Heart right ventricle (tissue), 16 donors: Measurements from ENCODE around the gene PRDM16. TPM values are rescaled to one million over a fixed set of nuclear protein-coding genes. Genes with fewer than 3 reads are reported as not detected.

Source experiments
- ATAC-seq, 8 donors: fragments of 200-7000 bp; cut with Tn5 transposase; one replicate each; pipeline ENCODE4 v1.9.1; 2020; ENCODE audit warnings: mild to moderate bottlenecking in 8 of 8, moderate library complexity in 8 of 8, moderate number of reproducible peaks in 1 of 8
- DNase-seq, 2 donors: peaks; one replicate each; pipeline ENCODE4 v3.0.0-alpha.2; 2020
- H3K27ac ChIP-seq, 10 donors: fragments of 200-600 bp; sonication (generic) in 2 of 10; one replicate each; pipeline versions ENCODE4 v1.5.0 to v1.8.0; 2020 to 2022; ENCODE audit warnings: mild to moderate bottlenecking in 3 of 10
- H3K27me3 ChIP-seq, 7 donors: fragments of 200-600 bp; one replicate each; pipeline ENCODE4 v1.8.0; 2021 to 2022; ENCODE audit warnings: mild to moderate bottlenecking in 2 of 7
- H3K36me3 ChIP-seq, 9 donors: fragments of 200-600 bp; sonication (generic) in 1 of 9; one replicate each; pipeline versions ENCODE4 v1.5.0 to v1.8.0; 2020 to 2022; ENCODE audit warnings: mild to moderate bottlenecking in 2 of 9
- H3K4me1 ChIP-seq, 9 donors: fragments of 200-600 bp; sonication (generic) in 1 of 9; one replicate each; pipeline versions ENCODE4 v1.5.0 to v1.8.0; 2020 to 2022; ENCODE audit warnings: mild to moderate bottlenecking in 4 of 9
- H3K4me3 ChIP-seq, 10 donors: fragments of 200-600 bp; sonication (generic) in 2 of 10; one replicate each; pipeline versions ENCODE4 v1.5.0 to v1.8.0; 2020 to 2022; ENCODE audit warnings: mild to moderate bottlenecking in 7 of 10, moderate library complexity in 2 of 10
- H3K9me3 ChIP-seq, 11 donors: fragments of 200-600 bp in 10 of 11; sonication (generic) in 2 of 11; one replicate each; pipeline versions ENCODE4 v1.5.0 to v1.8.0; 2013 to 2022; ENCODE audit warnings: mild to moderate bottlenecking in 2 of 11, control low read depth in 1 of 11, moderate library complexity in 1 of 11
- CTCF ChIP-seq, 9 donors: fragments of 200-600 bp; sonication (generic) in 2 of 9; IDR thresholded peaks; one replicate each; pipeline versions ENCODE4 v1.5.0 to v1.8.0; 2021 to 2022; ENCODE audit warnings: antibody characterized with exemption in 9 of 9, mild to moderate bottlenecking in 5 of 9, moderate library complexity in 1 of 9
- WGBS, 2 donors: extraction: QIAGEN DNeasy Blood & Tissue Kit; methylation state at CpG; one replicate each; pipeline ENCODE4 v1.1.7; 2013; ENCODE audit warnings: inconsistent platforms in 1 of 2; 5-methylcytosine and 5-hydroxymethylcytosine counted together
- intact Hi-C, 10 donors: fragments of 100-400 bp; cut with DNase I; formaldehyde crosslinking; loops; one replicate each; pipeline versions ENCODE4 v1.11.1 to v1.14.2; 2022
- polyA plus RNA-seq, 2 donors: library from polyadenylated mRNA; stranded (reverse); fragments of 200-250 nt; gene quantifications; one replicate each; pipeline ENCODE4 v1.2.3, GENCODE V29; 2013
- total RNA-seq, 10 donors: library from RNA; stranded (reverse); fragmentation: NEBNext Ultra II Directional in 3 of 10; extraction: Animal tissue kit (Norgen Biotek cat#: 25700) in 3 of 10; gene quantifications; one replicate each; pipeline versions ENCODE4 v1.2.1 to v1.2.4, GENCODE V29; 2021 to 2023
- donor health status: Arrhythmogenic right ventricular cardiomyopathy.
- donor health status: ischemic (EF 13 %, LVEDD 7.1; RV severe dilation, severe dysfunction).
- donor health status: healthy with polysubstance abuse.
- donor health status: DM: no; HTN: yes; CAD: no.
- donor health status: DM: no; HTN: no; CAD: no.
- donor health status: ischemic (EF 25% LVEDD 6.9; RV normal size, moderate dysfunction).
- donor health status: ischemic (EF 25% LVEDD 5.7; RV mildly dilated, moderate dysfunction).
- donor health status: healthy.
- donor health status: DM: yes; HTN: yes; CAD: no.
- donor health status: Ischemic cardiomyopathy.
- donor health status: ischemic (EF 35%, LVEDD 5.7; RV mildly dilated, moderate dysfunction).
- donor health status: nonischemic (EF 11% LVEDD 7.7; RV severe dilation, severe dysfunction).
- donor health status: DM: yes; HTN: yes; CAD: no.
- donor health status: PGD.
- donor health status: ischemic (EF 29% LVEDD 5.4; RV normal size, mild dysfunction).
- donor health status: nonischemic (EF 23%, LVEDD 6.1; RV moderate dilation, normal function).

Gene PRDM16
- total and polyA plus RNA-seq, 12 donors = 4.1 to 25.9 (median 14.8) TPM

- Histone ChIP-seq H3K36me3 (no peaks in the 10 kb centered on the region), H3K27ac (peak overlapping the region in 1 of 10 donors; percentile 10), H3K27me3 (no peaks in the 10 kb centered on the region), H3K4me1 (peaks cover 0 to 46% (median 9%) of the 10 kb centered on the region in 9 donors), H3K9me3 (peaks cover 0 to 10% (median 0%) of the 10 kb centered on the region in 11 donors), H3K4me3 (no peak overlapping the region)
- ATAC-seq = no peak
- intact Hi-C loops = no loop called here
- no peak for TF ChIP-seq CTCF (IDR thresholded peaks at IDR 0.05)
- WGBS, 2 donors = 84 to 85% methylated on average over 17 of the region's 17 CpGs
- no peak for DNase-seq
Observed at GRCh38 chr1:3112526-3112925, 43.5 kb downstream of the PRDM16 start.

DNA sequence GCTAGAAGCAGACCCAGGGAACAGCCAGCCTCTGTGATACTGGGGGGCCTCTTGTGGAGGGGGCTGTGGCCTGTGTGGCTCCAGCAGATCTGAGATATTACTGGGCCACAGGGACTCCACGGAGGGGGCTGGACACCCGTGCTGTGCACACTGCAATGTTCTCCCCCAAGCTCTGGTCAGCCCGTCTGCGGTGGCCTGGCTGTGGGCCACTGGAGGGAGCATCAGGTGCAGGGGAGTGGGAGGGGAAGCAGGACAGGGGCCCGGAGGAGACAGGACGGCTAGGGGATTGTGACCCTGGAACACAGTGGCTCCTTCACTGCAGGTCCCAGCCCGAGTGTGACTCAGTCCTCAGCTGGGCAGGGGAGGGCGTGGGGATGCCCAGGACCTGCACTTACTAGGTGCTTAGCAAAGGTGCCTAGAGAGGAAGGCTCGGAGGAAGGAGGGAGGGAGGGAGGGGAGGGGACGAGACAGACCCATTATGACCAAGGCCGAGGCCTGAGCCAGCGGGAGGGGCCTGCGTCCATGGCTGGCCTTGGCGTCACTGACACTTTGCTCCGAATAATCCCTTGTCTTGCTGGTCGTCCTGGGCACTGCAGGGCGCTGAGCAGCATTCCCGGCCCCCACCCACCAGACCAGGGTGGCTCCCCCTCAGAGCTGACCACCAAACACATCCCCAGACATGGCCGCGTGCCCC is 44.2 kb downstream of the PRDM16 start:
- DNase-seq (no peak), ATAC-seq (peak in 4 of 8 donors; percentile 4 to 20 (median 6))
- intact Hi-C loops = no loop called here
- TF ChIP-seq CTCF (IDR thresholded peaks at IDR 0.05) = no peak
- H3K9me3 ChIP-seq = peaks cover 0 to 3% (median 0%) of the 10 kb centered on the region in 11 donors
- H3K27me3 ChIP-seq = no peaks in the 10 kb centered on the region
- H3K4me1 ChIP-seq = peaks cover 0 to 46% (median 9%) of the 10 kb centered on the region in 9 donors
- no peaks in the 10 kb centered on the region for H3K36me3 ChIP-seq
- peak overlapping the region in 1 of 10 donors; percentile 10 for H3K27ac ChIP-seq
- H3K4me3 ChIP-seq = no peak overlapping the region
- WGBS, 2 donors = 55 to 61% methylated on average over 20 of the region's 20 CpGs

GRCh38 chr1:3113741-3114056 is 44.7 kb downstream of the PRDM16 start:
- TF ChIP-seq CTCF (IDR thresholded peaks at IDR 0.05) = no peak
- H3K4me1 ChIP-seq = peaks cover 0 to 48% (median 9%) of the 10 kb centered on the region in 9 donors
- H3K4me3 ChIP-seq = no peak overlapping the region
- H3K27me3 ChIP-seq = peaks cover 0 to under 1% (median 0%) of the 10 kb centered on the region in 7 donors
- no peaks in the 10 kb centered on the region for H3K9me3 ChIP-seq
- ATAC-seq (peak in 1 of 8 donors; percentile 2), DNase-seq (no peak)
- WGBS, 2 donors = 46% methylated on average over 6 of the region's 6 CpGs
- H3K27ac ChIP-seq = no peak overlapping the region
- intact Hi-C loops = no loop called here
- H3K36me3 ChIP-seq = no peaks in the 10 kb centered on the region

- H3K27ac ChIP-seq = no peak overlapping the region
- H3K9me3 ChIP-seq = no peaks in the 10 kb centered on the region
- TF ChIP-seq CTCF (IDR thresholded peaks at IDR 0.05) = no peak
- ATAC-seq (no peak), DNase-seq (no peak)
- H3K27me3 ChIP-seq = peaks cover 0 to 3% (median 0%) of the 10 kb centered on the region in 7 donors
- H3K36me3 ChIP-seq = no peaks in the 10 kb centered on the region
- peaks cover 0 to 53% (median 13%) of the 10 kb centered on the region in 9 donors for H3K4me1 ChIP-seq
- intact Hi-C loops = no loop called here
- no peak overlapping the region for H3K4me3 ChIP-seq
- WGBS, 2 donors = 94 to 96% methylated on average over 49 of the region's 49 CpGs
Observed at GRCh38 chr1:3114131-3114744, 45.2 kb downstream of the PRDM16 start.
